ENCODE data around the gene DAZAP2. TPM values are rescaled to one million over a fixed set of nuclear protein-coding genes. Genes with fewer than 3 reads are reported as not detected.

DAZAP2 gene
- total and polyA plus RNA-seq, 9 of the 15 experiments (the other 6 are each of a cell fraction or from before 2014, with no cell fraction given) = 116 to 668 (median 227) TPM

DNA sequence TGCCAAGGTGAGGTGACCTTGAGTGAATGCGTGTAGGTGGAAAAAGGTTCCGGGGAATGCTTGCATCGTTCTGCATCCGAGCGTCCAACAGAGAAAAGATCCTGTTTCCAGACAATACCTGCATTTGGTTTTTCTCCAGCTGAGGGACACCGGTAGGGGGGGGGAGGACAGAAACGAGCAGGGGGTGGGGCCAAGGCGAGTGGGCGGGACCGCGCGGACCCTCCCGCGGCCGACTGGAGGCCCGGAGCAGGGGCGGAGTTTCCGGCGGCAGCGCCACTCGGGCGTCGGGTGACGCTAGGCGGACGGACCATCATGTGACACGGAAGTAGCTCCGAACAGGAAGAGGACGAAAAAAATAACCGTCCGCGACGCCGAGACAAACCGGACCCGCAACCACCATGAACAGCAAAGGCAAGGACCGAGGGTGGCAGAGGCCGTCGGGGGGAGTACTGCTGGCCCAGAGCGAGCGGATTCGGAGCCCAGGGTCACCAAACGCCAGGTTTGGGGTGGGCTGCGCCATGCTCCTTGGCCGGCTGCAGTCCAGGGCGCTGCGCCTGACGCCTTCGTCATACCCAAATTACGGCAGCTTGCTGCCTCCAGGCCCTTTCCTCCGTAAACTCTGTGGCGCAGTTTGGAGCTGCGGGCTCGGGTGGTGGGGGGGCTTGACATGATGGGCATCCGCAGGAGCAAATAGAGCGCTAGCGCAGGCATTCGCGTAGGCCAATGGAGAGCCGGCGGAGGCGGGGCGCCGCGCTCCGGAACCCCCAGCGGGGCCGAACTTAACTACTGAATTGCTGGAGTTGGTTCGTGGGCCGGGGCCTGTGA, at the start of gene DAZAP2 (continued):
- TF ChIP-seq REST (IDR thresholded peaks at IDR 0.05; ENCODE audit: borderline replicate concordance) (peak; percentile 71), REST (CRISPR knock-in tag; IDR thresholded peaks at IDR 0.05; ENCODE audit: low read depth) (0 out of 2 replicates have a peak, but pooled peaks have one; percentile 29), MXD1 (CRISPR knock-in tag; IDR thresholded peaks at IDR 0.05; ENCODE audit: borderline replicate concordance, poor library complexity, severe bottlenecking) (no peak), SNRNP70 (optimal IDR thresholded peaks at IDR 0.05; ENCODE audit: low read depth, low read length) (no peak), ZNF41 (CRISPR knock-in tag; conservative IDR thresholded peaks at IDR 0.05) (no peak), RREB1 (CRISPR knock-in tag; IDR thresholded peaks at IDR 0.05) (peak; percentile 44; the same call in 1 of the 2 replicates), FOXK1 (CRISPR knock-in tag; IDR thresholded peaks at IDR 0.05; ENCODE audit: borderline replicate concordance) (0 out of 2 replicates have a peak, but pooled peaks have one; percentile 11), ZNF444 (CRISPR knock-in tag; IDR thresholded peaks at IDR 0.05) (no peak), CBX1 (IDR thresholded peaks at IDR 0.05; ENCODE audit: low read depth) (peak; percentile 79; the same call in 1 of the 2 replicates), NCOA1 (IDR thresholded peaks at IDR 0.05; ENCODE audit: low read depth) (peak; percentile 64), NCOR1 (IDR thresholded peaks at IDR 0.05) (no peak), NR3C1 (CRISPR knock-in tag; IDR thresholded peaks at IDR 0.05) (no peak), MTF1 (CRISPR knock-in tag; IDR thresholded peaks at IDR 0.05; ENCODE audit: borderline replicate concordance) (no peak)

Data from K562 (cell line).